Measurements from ENCODE around the gene ARHGEF10L. TPM values are rescaled to one million over a fixed set of nuclear protein-coding genes. Genes with fewer than 3 reads are reported as not detected.
"Not testable (repeated sequence)": the region's sequence is repeated elsewhere in the genome, so short reads cannot be mapped to it uniquely, and the experiment has no call there.

ARHGEF10L gene
- total RNA-seq, 1 donor from 2014 or later, result 53.0 TPM

- no peak for DNase-seq (ENCODE audit: low spot score)
These were observed 70.0 kb downstream of the ARHGEF10L start for GRCh38 chr1:17609529-17609928.

GRCh38 chr1:17610085-17610484 lies 70.6 kb downstream of the ARHGEF10L start:
- DNase-seq (ENCODE audit: low spot score), result no peak

GRCh38 chr1:17610713-17611112 lies 71.2 kb downstream of the ARHGEF10L start:
- DNase-seq (ENCODE audit: low spot score), result no peak

- DNase-seq (ENCODE audit: low spot score), result no peak
These were observed 72.5 kb downstream of the ARHGEF10L start for GRCh38 chr1:17611991-17612390.

- no peak for DNase-seq (ENCODE audit: low spot score)
These were observed 73.3 kb downstream of the ARHGEF10L start for GRCh38 chr1:17612831-17613230.

GRCh38 chr1:17614586-17614985 lies 75.1 kb downstream of the ARHGEF10L start:
- DNase-seq (ENCODE audit: low spot score), result no peak

GRCh38 chr1:17615157-17615556 lies 75.7 kb downstream of the ARHGEF10L start:
- DNase-seq (ENCODE audit: low spot score), result no peak

- no peak for DNase-seq (ENCODE audit: low spot score)
These were observed 76.5 kb downstream of the ARHGEF10L start for GRCh38 chr1:17615959-17616358.

GRCh38 chr1:17616731-17617279 lies 77.3 kb downstream of the ARHGEF10L start:
- DNase-seq (ENCODE audit: low spot score), result no peak

- DNase-seq (ENCODE audit: low spot score), result peak; percentile 43
These were observed 78.5 kb downstream of the ARHGEF10L start for GRCh38 chr1:17617787-17618557.

GRCh38 chr1:17618558-17619247 lies 79.2 kb downstream of the ARHGEF10L start:
- DNase-seq (ENCODE audit: low spot score), result no peak

GRCh38 chr1:17620448-17620847 lies 81.0 kb downstream of the ARHGEF10L start:
- DNase-seq (ENCODE audit: low spot score), result no peak

- no peak for DNase-seq (ENCODE audit: low spot score)
These were observed 82.2 kb downstream of the ARHGEF10L start for GRCh38 chr1:17621691-17622090.

- DNase-seq (ENCODE audit: low spot score), result no peak
These were observed 83.3 kb downstream of the ARHGEF10L start for GRCh38 chr1:17622823-17623222.

GRCh38 chr1:17624611-17625233 lies 85.2 kb downstream of the ARHGEF10L start:
- DNase-seq (ENCODE audit: low spot score), result peak; percentile 39

GRCh38 chr1:17627239-17628052 lies 87.9 kb downstream of the ARHGEF10L start:
- DNase-seq (ENCODE audit: low spot score), result no peak

- not testable (repeated sequence) for DNase-seq (ENCODE audit: low spot score)
These were observed 89.5 kb downstream of the ARHGEF10L start for GRCh38 chr1:17629046-17629445.

GRCh38 chr1:17629460-17629859 lies 90.0 kb downstream of the ARHGEF10L start:
- DNase-seq (ENCODE audit: low spot score), result no peak

- peak; percentile 57 for DNase-seq (ENCODE audit: low spot score)
These were observed 90.7 kb downstream of the ARHGEF10L start for GRCh38 chr1:17630048-17630830.

GRCh38 chr1:17630986-17631385 lies 91.5 kb downstream of the ARHGEF10L start:
- DNase-seq (ENCODE audit: low spot score), result no peak

GRCh38 chr1:17631410-17631809 lies 91.9 kb downstream of the ARHGEF10L start:
- DNase-seq (ENCODE audit: low spot score), result no peak

All from mucosa of gallbladder (tissue), 1 donor.